NOMO-1 treated with dmso at 0.1 percent for 144 hours (cell line): ENCODE results near the gene RASA3.

Experiments used
- DNase-seq: peaks from one replicate; lab custom pipeline; 2025; ENCODE audit not compliant: unreplicated experiment; lab: John Stamatoyannopoulos, UW

The RASA3 gene

DNA sequence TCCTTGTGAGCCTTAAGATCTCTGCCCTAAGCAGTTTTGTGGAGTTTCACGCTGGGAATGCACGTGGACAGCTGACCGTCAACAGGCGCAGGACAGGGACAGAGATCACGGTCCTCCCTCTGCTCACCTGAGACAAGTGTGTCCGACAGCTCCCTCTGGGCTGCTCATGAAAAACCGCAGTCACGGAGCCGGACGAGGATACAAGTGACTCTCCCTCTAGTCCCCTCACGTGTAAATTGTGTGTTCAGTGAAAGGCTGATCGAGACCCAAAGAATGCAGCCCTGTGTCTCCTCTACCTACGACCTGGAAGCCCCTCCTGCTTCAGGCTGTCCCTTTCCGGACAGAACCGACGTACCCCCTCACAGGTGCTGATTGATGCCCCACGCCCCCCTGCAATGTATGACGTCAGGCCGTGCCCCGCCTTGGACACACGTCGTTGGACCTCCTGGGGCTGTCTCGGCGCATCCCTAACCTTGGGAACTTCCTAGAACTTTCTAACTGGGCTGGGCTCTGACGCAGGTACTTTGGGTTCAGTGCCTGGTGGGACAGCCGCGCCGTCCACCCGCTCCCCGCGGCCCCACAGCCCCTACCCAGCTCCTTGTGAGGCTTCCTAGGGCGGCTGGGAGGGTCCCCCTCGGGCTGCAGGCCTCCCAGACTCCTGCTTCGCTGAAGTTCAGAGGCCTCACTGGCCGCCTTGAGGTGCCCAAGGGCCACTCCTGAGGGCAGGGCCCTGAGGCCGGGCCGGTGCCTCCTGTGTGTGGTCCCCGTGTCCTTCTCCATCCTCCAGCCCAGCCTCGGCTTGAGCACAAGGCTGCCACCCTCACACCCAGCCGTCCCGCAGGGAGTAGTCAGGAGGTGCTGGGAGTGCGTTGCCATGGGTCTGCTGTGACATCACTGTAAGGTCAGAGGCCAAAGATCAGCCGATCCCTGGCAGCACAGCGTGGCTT lies 158.9 kb downstream of the RASA3 start, which contains the start of gene C13orf46:
Gene C13orf46 (minus strand): TSS at position 859 of the 947 bp plus-strand sequence. CDS start 79 bp downstream, at position 780.
- no peak for DNase-seq

DNA sequence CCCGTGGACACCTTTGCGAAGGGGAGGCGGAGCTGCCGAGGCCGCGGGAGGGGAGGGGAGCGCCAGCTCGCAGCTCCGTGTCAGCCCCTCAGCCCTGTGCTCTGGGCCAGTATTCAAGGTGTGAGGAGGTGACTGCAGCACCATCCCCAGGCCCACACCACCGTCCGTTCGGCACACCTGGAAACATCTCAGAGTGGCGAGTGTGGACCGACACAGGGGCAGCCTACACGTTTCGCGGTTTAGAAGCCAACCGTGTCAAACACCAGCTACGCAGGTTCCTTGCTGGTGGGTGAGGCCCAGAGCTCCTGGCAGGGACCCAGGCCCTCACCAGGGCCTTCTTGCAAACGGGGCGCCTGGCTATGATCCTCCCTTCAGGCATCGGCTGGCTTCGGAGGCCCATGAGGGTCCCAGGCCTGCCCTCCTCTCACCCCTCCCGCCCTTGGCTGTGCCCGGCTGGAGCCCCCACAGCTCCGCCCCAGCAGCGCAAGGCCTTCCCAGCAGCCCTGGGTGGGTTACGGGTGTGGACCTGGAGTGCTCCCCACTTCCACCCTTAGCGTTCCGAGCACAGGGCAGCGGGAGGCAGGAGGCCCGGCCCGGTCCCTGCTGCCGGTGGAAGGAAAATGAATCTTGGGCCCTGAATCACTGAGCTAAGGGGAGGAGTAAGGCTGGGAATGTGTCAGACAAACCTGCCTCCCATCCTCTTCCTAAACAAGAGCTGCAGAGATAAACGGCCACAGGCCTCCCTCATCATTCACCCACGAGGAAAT lies 159.8 kb downstream of the RASA3 start:
- DNase-seq = no peak

DNA sequence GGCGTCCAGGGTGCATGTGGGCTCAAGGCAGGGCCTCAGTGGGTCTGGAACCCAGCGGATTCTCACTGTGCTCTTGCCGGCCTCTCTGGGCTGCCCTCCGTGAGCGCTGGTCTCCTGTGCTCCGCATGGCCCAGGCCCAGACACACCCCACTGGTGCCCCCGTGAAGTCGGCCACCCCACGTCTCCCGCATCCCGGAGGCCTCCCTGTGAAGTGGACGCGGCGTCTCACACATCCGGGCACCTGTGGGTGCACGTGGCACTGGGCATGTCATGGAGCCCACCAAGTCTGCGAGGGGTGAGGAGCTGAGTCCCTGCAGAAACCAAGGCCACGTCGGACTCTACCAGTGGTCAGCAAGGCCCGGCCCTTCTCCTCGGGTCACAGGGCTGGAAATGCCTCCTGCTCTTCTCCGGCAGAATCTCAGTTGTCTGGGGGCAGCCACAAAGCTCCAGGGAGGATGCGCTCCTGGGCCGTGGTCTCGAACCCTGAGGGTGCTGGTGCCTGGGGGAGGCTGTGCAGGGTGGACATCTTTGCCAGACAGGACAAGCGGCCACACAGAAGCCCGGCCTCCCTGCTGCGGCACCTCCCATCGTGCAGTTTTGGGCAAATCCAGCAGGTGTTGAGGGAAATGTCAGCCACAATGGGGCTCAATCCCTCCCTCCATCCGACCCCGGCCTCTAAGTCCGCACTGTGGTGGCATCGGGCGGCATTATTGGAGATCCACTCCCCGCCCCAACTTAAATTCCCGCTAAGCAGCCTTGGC lies 160.8 kb downstream of the RASA3 start:
- no peak for DNase-seq

DNA sequence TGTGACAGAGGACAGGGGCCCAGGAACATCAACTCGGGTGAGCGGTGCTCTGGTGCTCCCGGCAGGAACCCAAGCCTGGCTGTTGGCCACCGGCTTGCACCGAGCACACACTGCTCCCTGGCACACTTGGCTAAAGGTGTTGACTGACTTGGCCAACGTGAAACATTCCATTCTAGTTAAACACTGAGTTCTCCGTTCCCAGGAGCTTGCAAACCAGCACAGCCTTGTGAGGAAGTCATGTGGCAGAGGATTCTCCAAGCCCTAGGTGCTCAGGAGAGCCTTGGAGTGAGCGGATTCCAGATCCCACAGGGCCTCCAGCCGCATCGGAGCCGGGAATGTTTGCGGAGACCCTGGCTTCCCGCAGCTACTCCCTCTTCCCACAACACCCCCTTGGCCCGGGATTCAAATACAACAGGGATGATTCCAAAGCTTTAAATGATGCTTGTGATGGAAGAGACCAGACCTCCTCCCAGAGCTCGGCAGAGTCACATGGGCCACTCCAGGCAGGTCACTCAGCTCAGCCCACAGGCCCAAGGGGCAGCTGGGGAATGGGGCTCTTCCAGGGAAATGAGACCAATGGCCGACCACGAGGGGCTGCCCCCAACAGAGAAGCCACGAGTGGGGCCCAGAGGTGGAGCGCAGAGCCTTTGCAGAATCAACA lies 161.5 kb downstream of the RASA3 start:
- no peak for DNase-seq

DNA sequence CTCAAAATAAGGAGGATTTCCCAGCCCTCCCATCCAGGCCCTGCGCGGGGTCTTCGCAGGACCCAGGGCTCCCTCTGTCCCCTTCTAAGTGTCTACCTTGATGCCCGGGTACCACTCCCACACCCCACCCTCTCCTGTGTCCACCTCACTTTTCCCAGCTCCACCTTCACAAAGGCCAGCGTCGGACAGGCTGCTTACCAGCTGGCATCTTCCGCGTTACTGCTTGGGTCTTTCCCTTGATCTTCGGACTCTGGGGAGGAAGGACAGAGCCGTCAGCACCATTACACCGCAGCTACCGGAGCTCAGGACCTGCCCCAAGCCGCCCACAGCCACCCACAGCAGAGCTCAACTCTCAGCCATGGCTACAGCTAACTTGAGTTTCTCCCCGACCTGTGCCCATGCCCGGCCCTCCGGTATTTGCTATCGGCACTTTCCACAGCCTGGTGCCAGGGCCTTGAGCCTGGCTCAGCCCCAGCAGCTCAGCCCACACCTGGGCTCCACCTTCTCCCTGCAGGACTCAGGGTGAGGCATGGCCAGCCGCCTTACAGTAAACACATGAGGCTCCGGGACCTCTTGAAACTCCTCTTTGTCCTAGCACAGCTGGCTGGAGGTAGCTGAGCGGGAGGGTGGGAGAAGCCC lies 162.3 kb downstream of the RASA3 start:
- DNase-seq = no peak

DNA sequence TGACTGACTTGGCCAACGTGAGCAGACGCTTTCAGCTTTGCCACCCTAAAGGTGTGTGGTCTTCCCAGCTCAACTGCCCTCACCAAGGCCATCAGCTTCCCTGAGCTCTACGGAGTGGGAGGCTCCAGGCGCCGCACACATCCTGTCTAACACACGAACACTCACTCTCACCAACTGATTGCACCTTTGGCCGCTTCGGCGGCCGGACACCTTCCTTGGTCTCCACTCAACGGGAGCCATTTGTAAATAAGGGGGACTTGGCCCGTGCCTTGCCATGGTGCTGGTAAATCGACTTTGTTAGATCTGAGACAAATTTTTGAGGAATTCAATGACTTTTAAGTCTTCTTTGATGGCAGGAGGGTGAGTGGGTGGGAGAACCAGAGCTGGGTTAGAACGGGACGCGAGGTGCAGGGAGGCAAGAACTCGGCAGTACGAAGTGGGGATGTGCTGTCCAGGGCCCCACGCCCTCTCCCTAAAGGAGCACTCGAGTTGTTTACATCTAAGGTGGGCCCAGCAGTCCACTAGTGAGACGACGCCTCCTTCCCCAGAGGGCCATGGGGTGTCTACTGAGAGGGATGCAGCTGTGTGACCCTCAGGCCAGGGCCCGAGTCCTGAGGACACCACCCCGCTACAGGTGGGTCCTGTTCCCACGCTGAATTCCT lies 163.0 kb downstream of the RASA3 start:
- DNase-seq = no peak

DNA sequence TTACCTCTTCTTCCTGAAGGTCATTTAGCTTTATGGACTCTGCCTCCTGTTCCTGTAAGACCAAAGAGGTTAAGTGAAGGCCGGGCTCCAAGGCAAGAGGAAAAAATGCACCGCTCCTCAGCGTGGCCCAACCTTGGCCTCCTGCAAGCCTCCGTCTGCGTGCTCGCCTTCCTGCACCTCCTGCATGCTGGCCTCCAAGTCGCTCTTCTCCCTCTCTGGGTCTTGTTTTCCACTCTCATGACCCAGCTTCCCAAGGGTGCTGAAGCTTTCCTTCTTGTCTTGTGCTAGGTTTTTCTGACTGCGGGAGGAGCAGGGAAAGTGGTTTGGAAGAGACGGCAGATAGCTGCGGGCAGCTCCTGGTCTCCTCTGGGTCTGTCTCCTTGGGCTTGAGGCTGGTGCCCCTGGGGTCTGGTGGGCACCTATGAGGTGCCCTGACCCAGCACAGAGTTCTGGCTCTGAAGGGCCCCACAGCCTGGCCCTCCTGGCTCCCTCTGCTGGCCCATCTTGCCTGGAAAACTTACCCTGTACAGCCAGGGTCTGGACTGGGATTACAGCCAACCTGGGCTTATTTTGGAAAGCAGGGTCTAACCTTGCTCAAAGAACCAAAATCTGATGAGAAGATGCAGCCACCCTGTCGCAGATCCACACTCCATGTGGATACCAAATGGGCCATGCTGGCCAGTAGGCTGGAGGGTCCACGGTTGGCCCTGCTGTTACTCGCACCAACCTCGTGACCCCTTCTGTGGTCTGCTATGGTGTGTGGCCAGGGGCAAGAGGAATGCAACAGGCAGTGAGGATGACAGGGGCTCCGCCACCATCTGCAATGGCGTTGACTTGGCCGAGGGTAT lies 163.7 kb downstream of the RASA3 start:
- DNase-seq = no peak

DNA sequence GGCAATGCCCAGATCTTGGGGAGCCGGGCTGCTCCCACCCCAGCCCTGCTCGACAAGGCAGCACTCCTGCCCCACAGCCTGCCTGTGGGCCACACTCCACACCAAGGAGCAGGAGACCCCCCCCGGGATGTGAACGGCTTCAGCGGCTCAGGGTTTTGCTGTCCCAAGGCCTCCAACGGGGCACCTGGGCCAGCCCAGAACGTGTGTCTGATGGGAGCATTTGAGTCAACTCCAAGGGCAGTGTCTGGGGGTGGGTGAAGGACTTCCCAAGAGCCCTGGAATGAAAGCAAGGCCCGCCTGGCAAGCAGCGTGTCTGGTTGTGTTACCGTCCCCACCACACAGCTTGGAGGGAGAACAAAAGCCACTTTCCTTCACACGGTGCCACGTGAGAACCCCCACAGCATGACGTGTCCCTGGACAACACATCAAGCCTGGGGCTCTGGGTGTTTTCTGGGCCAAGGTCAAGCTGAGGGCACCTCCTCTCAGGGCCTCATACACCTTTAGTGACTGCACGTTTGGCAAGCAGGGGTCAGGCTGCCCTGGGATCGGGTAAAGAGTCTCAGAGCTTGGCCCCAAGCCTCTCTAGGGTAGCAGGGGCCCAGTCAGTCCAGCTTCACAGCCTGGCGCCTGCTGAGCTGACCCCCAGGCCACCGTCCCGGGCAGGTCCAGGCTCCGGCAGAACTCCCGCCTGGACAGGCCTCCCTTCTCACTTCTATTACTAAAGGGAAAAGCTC lies 164.5 kb downstream of the RASA3 start:
- DNase-seq = no peak

DNA sequence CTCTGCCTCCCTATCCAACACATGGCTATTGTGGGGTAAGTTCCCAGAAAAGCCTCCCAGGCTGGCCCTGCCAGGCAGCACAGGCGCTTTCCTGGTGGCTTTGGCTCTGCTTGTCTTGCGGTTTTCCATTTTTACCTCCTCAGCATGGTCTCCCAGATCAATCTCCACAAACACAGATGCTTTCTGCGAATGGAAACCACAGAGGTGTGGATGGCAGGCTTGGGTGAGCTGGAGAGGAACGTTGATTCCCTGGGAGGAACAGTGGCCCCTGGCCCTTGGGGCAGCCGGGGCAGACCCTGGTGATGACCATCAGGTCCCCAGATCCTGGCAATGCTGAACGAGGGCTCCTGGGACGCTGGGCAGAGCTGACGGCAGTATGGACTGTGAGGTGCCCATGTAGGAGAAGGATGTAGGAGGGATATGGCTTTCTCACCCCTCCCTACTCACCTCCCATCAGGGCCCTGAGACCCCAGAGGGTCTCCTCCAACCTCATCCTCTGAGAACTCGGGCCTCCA lies 165.2 kb downstream of the RASA3 start:
- DNase-seq = no peak

DNA sequence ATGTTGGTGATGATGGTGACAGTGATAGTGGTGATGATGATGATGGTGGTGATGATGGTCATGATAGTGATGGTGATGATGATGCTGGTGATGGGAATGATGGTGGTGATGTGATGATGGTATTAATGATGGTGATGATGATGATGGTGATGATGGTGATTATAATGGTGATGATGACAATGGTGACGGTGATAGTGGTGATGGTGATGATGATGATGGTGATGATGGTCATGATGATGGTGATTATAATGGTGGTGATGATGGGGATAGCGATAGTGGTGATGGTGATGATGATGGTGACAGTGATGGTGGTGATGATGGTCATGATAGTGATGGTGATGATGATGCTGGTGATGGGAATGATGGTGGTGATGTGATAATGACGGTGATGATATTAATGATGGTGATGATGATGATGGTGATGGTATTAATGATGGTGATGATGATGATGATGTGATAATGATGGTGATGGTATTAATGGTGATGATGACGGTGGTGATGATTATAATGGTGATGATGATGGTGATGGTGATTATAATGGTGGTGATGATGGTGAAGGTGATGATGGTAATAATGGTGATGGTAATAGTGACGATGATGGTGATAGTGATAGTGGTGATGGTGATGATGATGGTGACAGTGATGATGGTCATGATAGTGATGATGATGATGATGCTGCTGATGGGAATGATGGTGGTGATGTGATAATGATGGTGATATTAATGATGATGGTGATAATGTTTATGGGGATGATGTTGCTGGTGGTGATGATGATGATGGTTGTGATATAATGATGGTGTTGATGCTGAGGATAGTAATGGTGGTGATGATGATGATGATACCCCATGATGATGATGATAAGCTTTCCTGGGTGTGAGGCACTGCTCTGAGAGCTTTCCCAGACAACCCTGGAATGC lies 166.2 kb downstream of the RASA3 start:
- no peak for DNase-seq

DNA sequence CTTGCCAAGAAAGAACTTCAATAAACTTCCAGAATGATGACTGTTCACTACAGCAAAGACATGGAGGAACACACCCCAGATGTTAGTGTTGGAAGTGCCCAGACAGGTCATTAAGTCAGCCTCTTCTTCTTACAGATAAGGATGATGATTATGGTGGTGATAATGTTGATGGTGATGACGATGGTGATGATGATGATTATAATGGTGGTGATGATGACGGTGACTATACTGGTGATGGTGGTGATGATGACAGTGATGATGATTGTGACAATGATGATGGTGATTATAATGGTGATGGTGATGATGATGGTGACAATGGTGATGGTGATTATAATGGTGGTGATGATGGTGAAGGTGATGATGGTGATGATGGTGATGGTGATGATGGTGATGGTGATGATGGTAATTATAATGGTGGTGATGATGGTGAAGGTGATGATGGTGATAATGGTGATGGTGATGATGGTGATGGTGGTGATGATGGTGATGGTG lies 167.0 kb downstream of the RASA3 start:
- DNase-seq = no peak

DNA sequence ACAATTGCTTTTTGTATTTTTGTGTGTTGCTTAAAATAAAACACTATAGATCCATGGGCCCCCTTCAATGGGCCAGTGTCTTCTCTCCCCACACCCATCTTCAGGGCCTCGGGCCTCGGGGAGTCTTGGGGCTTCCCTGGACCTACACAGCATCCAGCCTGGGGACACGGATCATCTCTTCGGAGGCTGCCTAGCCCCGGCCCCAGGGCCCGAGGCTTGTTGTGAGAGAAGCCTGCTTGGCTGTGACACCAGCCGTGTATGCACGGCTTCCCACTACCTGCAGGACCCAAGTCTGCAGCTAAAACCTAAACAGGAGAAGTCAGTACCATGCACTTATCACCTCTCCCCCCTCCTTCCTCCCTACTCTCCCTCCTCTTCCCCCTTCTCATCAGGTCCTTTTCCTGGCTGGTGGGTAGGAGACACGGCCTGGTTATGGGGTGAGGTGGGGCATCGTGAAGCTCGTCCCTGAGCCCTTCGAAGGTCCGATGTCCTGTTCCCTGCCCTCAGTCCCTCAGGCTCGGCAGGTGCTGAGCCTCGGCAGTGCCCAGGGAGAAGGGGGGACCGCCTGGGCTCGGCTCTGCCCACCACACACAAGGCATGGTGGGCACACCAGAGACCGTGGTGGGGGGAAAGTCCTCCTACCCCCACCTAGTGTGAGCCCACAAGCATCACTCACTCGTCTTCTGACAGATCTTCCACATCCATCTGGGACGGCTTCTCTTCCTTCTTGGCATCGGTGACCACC lies 168.0 kb downstream of the RASA3 start:
- DNase-seq = no peak

DNA sequence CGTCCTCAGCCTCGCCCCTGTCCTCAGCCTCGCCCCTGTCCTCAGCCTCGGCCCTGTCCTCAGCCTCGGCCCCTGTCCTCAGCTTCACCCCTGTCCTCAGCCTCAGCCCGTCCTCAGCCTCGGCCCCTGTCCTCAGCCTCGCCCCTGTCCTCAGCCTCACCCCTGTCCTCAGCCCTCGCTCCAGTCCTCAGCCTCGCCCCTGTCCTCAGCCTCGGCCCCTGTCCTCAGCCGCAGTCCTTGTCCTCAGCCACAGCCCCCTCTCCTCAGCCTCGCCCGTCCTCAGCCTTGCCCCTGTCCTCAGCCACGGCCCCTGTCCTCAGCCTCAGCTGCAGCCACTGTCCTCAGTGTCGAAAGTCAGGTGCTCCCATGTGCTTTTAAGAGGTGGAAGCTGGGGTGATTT lies 169.0 kb downstream of the RASA3 start:
- no peak for DNase-seq

DNA sequence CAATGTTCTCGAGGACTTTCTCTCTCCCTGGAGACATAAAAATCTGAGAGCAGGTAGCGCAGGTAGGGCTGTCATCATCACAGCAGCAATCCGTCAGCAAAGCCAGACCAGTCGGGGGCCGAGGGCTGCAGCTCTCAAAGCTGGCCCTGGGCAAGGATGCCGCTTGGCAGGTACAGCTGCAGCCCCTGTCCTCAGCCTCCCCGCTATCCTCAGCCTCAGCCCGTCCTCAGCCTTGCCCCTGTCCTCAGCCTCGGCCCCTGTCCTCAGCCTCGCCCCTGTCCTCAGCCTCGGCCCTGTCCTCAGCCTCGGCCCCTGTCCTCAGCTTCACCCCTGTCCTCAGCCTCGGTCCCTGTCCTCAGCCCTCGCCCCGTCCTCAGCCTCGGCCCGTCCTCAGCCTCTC lies 169.4 kb downstream of the RASA3 start:
- no peak for DNase-seq

DNA sequence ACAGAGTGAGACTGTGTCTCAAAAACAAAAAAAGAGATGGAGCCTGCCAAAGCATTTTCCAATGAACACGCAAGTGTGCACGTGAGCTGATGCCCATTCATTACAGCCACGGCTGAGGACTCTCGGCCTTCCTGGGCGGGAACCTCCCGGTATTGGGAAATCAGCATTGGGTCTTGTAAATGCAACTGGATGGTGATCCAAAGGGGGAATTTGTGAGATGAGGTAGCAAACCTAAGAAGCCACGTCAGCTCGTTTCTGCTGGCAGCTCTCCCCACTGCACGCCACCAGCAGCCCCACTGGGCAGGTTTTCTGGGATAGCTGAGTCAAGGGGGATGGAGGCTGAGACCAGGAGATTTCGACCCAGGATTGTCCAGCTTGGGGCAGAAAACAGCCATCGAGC lies 170.0 kb downstream of the RASA3 start:
- no peak for DNase-seq
